ENCODE measurements around the gene FBXL7.

The FBXL7 gene

GRCh38 chr5:15772131-15772530 lies 272.2 kb downstream of the FBXL7 start:
- no peak for DNase-seq (ENCODE audit: low read depth)
- TF ChIP-seq MYC (IDR thresholded peaks at IDR 0.05; ENCODE audit: low read depth, low read length) (no peak), CTCF (IDR thresholded peaks at IDR 0.05; ENCODE audit: low read depth, low read length) (no peak), POLR2A (IDR thresholded peaks at IDR 0.05; ENCODE audit: extremely low read depth, insufficient read length) (no peak), MAX (IDR thresholded peaks at IDR 0.05; ENCODE audit: low read depth, low read length) (no peak)
- H3K4me3 ChIP-seq (ENCODE audit: low read depth, low read length): no peak overlapping the region

GRCh38 chr5:15774632-15775031 lies 274.7 kb downstream of the FBXL7 start:
- no peak for DNase-seq (ENCODE audit: low read depth)
- TF ChIP-seq POLR2A (IDR thresholded peaks at IDR 0.05; ENCODE audit: extremely low read depth, insufficient read length) (no peak), MYC (IDR thresholded peaks at IDR 0.05; ENCODE audit: low read depth, low read length) (no peak), MAX (IDR thresholded peaks at IDR 0.05; ENCODE audit: low read depth, low read length) (no peak), CTCF (IDR thresholded peaks at IDR 0.05; ENCODE audit: low read depth, low read length) (no peak)
- H3K4me3 ChIP-seq (ENCODE audit: low read depth, low read length): no peak overlapping the region

- TF ChIP-seq MAX (IDR thresholded peaks at IDR 0.05; ENCODE audit: low read depth, low read length) (no peak), CTCF (IDR thresholded peaks at IDR 0.05; ENCODE audit: low read depth, low read length) (no peak), POLR2A (IDR thresholded peaks at IDR 0.05; ENCODE audit: extremely low read depth, insufficient read length) (no peak), MYC (IDR thresholded peaks at IDR 0.05; ENCODE audit: low read depth, low read length) (no peak)
- no peak for DNase-seq (ENCODE audit: low read depth)
- H3K4me3 ChIP-seq (ENCODE audit: low read depth, low read length): no peak overlapping the region
Measured at GRCh38 chr5:15776346-15776745, 276.4 kb downstream of the FBXL7 start.

DNA sequence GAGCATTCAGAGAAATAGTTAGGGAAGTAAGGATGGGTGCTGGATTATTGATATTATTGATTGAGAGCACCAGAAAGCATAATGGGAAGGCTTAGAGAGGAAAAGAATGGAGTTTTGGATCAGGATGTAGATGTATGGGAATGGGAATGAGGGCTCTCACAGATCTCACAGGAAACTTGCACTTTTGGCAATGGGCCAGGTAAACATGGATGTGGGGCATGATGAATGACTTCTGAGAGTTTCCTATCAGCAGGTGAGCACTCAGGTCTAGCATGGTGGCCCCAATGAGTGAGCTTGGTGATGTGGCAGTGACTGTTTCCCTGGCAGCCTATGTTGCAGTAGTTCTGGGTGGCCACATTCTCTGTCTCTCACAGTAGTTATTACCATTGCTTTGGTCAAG lies 283.8 kb downstream of the FBXL7 start:
- no peak for DNase-seq (ENCODE audit: low read depth)
- no peak for TF ChIP-seq POLR2A (IDR thresholded peaks at IDR 0.05; ENCODE audit: extremely low read depth, insufficient read length)

DNA sequence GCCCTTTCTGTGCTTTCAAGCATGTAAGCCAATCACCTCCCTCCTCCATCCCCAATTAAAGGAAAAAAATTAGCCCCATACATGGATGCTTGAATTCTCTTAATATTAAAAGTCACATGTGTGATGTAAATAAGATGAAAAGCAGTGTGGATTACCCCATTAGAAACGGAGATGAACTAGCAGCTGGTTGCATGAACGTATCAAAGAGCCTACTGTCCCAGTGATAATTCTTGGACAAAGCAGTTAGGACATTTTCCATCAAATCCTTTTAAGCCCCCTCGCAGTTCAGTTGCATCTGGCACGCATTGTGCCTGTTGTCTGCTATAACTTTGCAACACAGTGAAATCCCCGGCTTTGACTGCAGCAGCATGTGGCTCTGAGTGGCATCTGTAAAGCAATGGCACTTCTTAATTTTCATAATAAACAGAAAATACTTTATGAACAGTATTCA lies 285.6 kb downstream of the FBXL7 start:
- DNase-seq (ENCODE audit: low read depth): no peak
- TF ChIP-seq MYC (IDR thresholded peaks at IDR 0.05; ENCODE audit: low read depth, low read length): no peak
- no peak for TF ChIP-seq CTCF (IDR thresholded peaks at IDR 0.05; ENCODE audit: low read depth, low read length)
- no peak for TF ChIP-seq POLR2A (IDR thresholded peaks at IDR 0.05; ENCODE audit: extremely low read depth, insufficient read length)
- TF ChIP-seq MAX (IDR thresholded peaks at IDR 0.05; ENCODE audit: low read depth, low read length): no peak
- no peak overlapping the region for H3K4me3 ChIP-seq (ENCODE audit: low read depth, low read length)

More for the DNA sequence above, 283.8 kb downstream of the FBXL7 start:
- no peak overlapping the region for H3K4me3 ChIP-seq (ENCODE audit: low read depth, low read length)

DNA sequence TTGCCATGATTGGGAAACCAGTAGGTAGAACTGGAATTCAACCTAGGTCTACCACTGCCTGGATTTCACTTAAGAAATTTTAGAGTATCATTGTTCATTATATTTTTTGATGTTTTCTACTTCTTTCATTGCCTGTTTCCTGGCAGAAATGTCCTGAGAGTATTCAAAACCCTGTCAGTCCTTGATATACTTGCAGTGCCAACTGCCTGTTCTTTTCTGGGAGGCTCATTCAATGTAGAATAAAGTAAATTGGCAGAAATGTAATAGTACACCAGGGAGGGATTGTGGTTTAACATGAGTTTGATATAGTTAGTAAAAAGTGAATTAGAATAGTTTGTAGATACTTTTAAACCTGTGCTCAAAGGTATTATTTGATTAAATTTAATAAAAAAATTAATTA lies 286.3 kb downstream of the FBXL7 start:
- DNase-seq (ENCODE audit: low read depth): no peak
- H3K4me3 ChIP-seq (ENCODE audit: low read depth, low read length): no peak overlapping the region
- no peak for TF ChIP-seq MAX (IDR thresholded peaks at IDR 0.05; ENCODE audit: low read depth, low read length)
- no peak for TF ChIP-seq MYC (IDR thresholded peaks at IDR 0.05; ENCODE audit: low read depth, low read length)
- no peak for TF ChIP-seq CTCF (IDR thresholded peaks at IDR 0.05; ENCODE audit: low read depth, low read length)
- TF ChIP-seq POLR2A (IDR thresholded peaks at IDR 0.05; ENCODE audit: extremely low read depth, insufficient read length): no peak

All from NB4 (cell line).